MCF 10A (cell line): ENCODE measurements around the gene DCLRE1B. TPM values are rescaled to one million over a fixed set of nuclear protein-coding genes. Genes with fewer than 3 reads are reported as not detected.

ENCODE experiments used
- BruUV-seq: library from RNA; stranded (reverse); fragments of 400-500 nt; replicated peaks from 2 replicates; lab custom pipeline; 2021; lab: Mats Ljungman, UMichigan
- CTCF ChIA-PET: fragments of 300-600 bp; sonication (Branson Sonifier 250); formaldehyde crosslinking; extraction: SDS; loops from one replicate; lab custom pipeline; 2021; ENCODE audit warnings: antibody characterized with exemption, inconsistent platforms; lab: Yijun Ruan, JAX
- POLR2A ChIA-PET: fragments of 300-600, 350-650 bp; sonication (Branson Sonifier 250); formaldehyde crosslinking; extraction: SDS; loops from one replicate; lab custom pipeline; 2020; ENCODE audit warnings: antibody characterized with exemption, inconsistent platforms; lab: Yijun Ruan, JAX
- DNase-seq: peaks from one replicate; pipeline ENCODE4 v3.0.0-alpha.2; 2018; ENCODE audit not compliant: unreplicated experiment
- H3K27ac Mint-ChIP-seq: one replicate; pipeline ENCODE4 v1.8.0; 2022; ENCODE audit warnings: mild to moderate bottlenecking, low read depth, mixed read lengths; ENCODE audit not compliant: unreplicated experiment
- H3K27me3 Mint-ChIP-seq: one replicate; pipeline ENCODE4 v1.8.0; 2022; ENCODE audit warnings: mixed read lengths; ENCODE audit not compliant: insufficient read depth, unreplicated experiment
- H3K36me3 Mint-ChIP-seq: one replicate; pipeline ENCODE4 v1.8.0; 2022; ENCODE audit warnings: mild to moderate bottlenecking, moderate library complexity, mixed read lengths; ENCODE audit not compliant: insufficient read depth, unreplicated experiment
- H3K4me1 Mint-ChIP-seq: one replicate; pipeline ENCODE4 v1.8.0; 2022; ENCODE audit warnings: mixed read lengths; ENCODE audit not compliant: insufficient read depth, unreplicated experiment
- H3K4me3 Mint-ChIP-seq: one replicate; pipeline ENCODE4 v1.8.0; 2022; ENCODE audit warnings: mild to moderate bottlenecking, moderate library complexity, mixed read lengths; ENCODE audit not compliant: unreplicated experiment
- H3K9me3 Mint-ChIP-seq: one replicate; pipeline ENCODE4 v1.8.0; 2022; ENCODE audit warnings: mixed read lengths; ENCODE audit not compliant: unreplicated experiment
- CTCF ChIP-seq: fragments of 200-600 bp; IDR thresholded peaks from one replicate; pipeline ENCODE4 v1.8.0; 2022; ENCODE audit warnings: antibody characterized with exemption, mild to moderate bottlenecking; ENCODE audit not compliant: unreplicated experiment
- intact Hi-C: fragments of 100-400 bp; cut with micrococcal nuclease; formaldehyde crosslinking; loops from 2 replicates; pipeline ENCODE4 v1.14.1; 2022
- total RNA-seq: library from RNA; stranded (reverse); gene quantifications from 2 replicates; pipeline ENCODE4 v1.2.3, GENCODE V29; 2022

DCLRE1B gene
- total RNA-seq, 1 experiment from 2014 or later = 8.1 TPM

GRCh38 chr1:113871597-113872113 is 33.5 kb upstream of the DCLRE1B start, which contains the start of gene PTPN22:
Gene PTPN22 (minus strand): TSS chr1:113871712.
- peaks cover 11% of the 10 kb centered on the region for H3K4me1 Mint-ChIP-seq
- no TSS peak for BruUV-seq
- TF ChIP-seq CTCF = no peak
- POLR2A ChIA-PET = interaction anchor here (0.9 kb wide), 1 partner anchor 33 kb away, joined by 3 read pairs; the partner anchor contains the start of gene AP4B1
- intact Hi-C loops = no loop called here
- H3K27ac Mint-ChIP-seq = peak within 1 kb of the TSS; percentile 12
- H3K9me3 Mint-ChIP-seq = no peaks in the 10 kb centered on the region
- CTCF ChIA-PET = no interaction called here
- no peaks in the 10 kb centered on the region for H3K36me3 Mint-ChIP-seq
- no peaks in the 10 kb centered on the region for H3K27me3 Mint-ChIP-seq
- no peak within 1 kb of the TSS for H3K4me3 Mint-ChIP-seq
- peak; percentile 45 for DNase-seq

- DNase-seq = peak; percentile 27
- no peaks in the 10 kb centered on the region for H3K36me3 Mint-ChIP-seq
- POLR2A ChIA-PET = interaction anchor here (0.5 to 0.9 kb wide), 2 partner anchors 32 to 77 kb away, joined by 3 read pairs; partner anchors contain the start of gene AP4B1
- no peaks in the 10 kb centered on the region for H3K9me3 Mint-ChIP-seq
- no peak overlapping the region for H3K4me3 Mint-ChIP-seq
- no peak overlapping the region for H3K27ac Mint-ChIP-seq
- TF ChIP-seq CTCF = no peak
- no TSS peak for BruUV-seq
- H3K4me1 Mint-ChIP-seq = peaks cover 11% of the 10 kb centered on the region
- CTCF ChIA-PET = no interaction called here
- no peaks in the 10 kb centered on the region for H3K27me3 Mint-ChIP-seq
- intact Hi-C loops = no loop called here
Observed at GRCh38 chr1:113872219-113872935, 32.7 kb upstream of the DCLRE1B start.

GRCh38 chr1:113874012-113874879 is 30.9 kb upstream of the DCLRE1B start:
- Mint-ChIP-seq H3K4me3 (no peak overlapping the region), H3K9me3 (no peaks in the 10 kb centered on the region), H3K27me3 (no peaks in the 10 kb centered on the region), H3K27ac (no peak overlapping the region), H3K4me1 (peaks cover 6% of the 10 kb centered on the region), H3K36me3 (no peaks in the 10 kb centered on the region)
- TF ChIP-seq CTCF = peak; percentile 20
- POLR2A ChIA-PET = interaction anchor here (0.6 to 2.4 kb wide), 4 partner anchors 31 to 1480 kb away, joined by 3 to 14 read pairs (median 4); partner anchors contain the start of genes AP4B1 and DCLRE1B
- CTCF ChIA-PET = interaction anchor here (0.9 to 1.2 kb wide), 3 partner anchors 12 to 30 kb away, joined by 3 to 7 read pairs (median 5); partner anchors contain the start of gene AP4B1
- peak; percentile 44 for DNase-seq
- intact Hi-C loops = no loop called here
- no TSS peak for BruUV-seq
